OCI-LY7 (cell line): ENCODE measurements around the gene ZNF667. TPM values are rescaled to one million over a fixed set of nuclear protein-coding genes. Genes with fewer than 3 reads are reported as not detected.

Experiments used
- BruUV-seq: library from RNA; stranded (reverse); fragments of 400-500 nt; replicated peaks from 2 replicates; lab custom pipeline; 2021; lab: Mats Ljungman, UMichigan
- CTCF ChIA-PET: fragments of 300-600 bp; sonication (Branson Sonifier 250); formaldehyde crosslinking; loops from one replicate; lab custom pipeline; 2022; ENCODE audit warnings: antibody characterized with exemption; ENCODE audit not compliant: unreplicated experiment; lab: Charles Lee
- POLR2A ChIA-PET: fragments of 300-600 bp; sonication (Branson Sonifier 250); formaldehyde crosslinking; loops from one replicate; lab custom pipeline; 2022; ENCODE audit warnings: antibody characterized with exemption; lab: Charles Lee
- DNase-seq: peaks from one replicate; pipeline ENCODE4 v3.0.0-alpha.2; 2015; ENCODE audit warnings: low spot score
- H2AFZ ChIP-seq: fragments of 200-600 bp; sonication (generic), shearing (Covaris generic); 2 replicates; pipeline ENCODE4 v1.6.1; 2014; ENCODE audit warnings: mild to moderate bottlenecking, antibody characterized with exemption, low read length, moderate library complexity
- H3K27ac ChIP-seq: fragments of 200-600 bp; sonication (generic); 2 replicates; pipeline ENCODE4 v1.5.1; 2014; ENCODE audit warnings: mixed run types, low read depth, mild to moderate bottlenecking, moderate library complexity, low read length, inconsistent platforms; ENCODE audit not compliant: poor library complexity, severe bottlenecking
- H3K36me3 ChIP-seq: fragments of 200-600 bp; sonication (generic); 2 replicates; pipeline ENCODE4 v1.6.1; 2014; ENCODE audit warnings: mild to moderate bottlenecking, antibody characterized with exemption, low read length, moderate library complexity, mixed read lengths; ENCODE audit not compliant: insufficient read depth
- H3K4me1 ChIP-seq: fragments of 200-600 bp; sonication (generic); 2 replicates; pipeline ENCODE4 v1.5.1; 2014; ENCODE audit warnings: mild to moderate bottlenecking, low read length; ENCODE audit not compliant: insufficient read depth, poor library complexity, severe bottlenecking
- H3K4me2 ChIP-seq: fragments of 200-600 bp; sonication (generic); 2 replicates; pipeline ENCODE4 v1.6.1; 2014; ENCODE audit warnings: mild to moderate bottlenecking, low read length
- H3K4me3 ChIP-seq: fragments of 200-600 bp; sonication (generic); 2 replicates; pipeline ENCODE4 v1.5.1; 2014; ENCODE audit warnings: mild to moderate bottlenecking, low read depth, low read length; ENCODE audit not compliant: poor library complexity, severe bottlenecking
- H3K79me2 ChIP-seq: fragments of 200-600 bp; sonication (generic); 2 replicates; pipeline ENCODE4 v1.6.1; 2016; ENCODE audit warnings: low read depth, mild to moderate bottlenecking, low read length, moderate library complexity, mixed read lengths; ENCODE audit not compliant: insufficient read depth
- H3K9me2 ChIP-seq: fragments of 200-600 bp; sonication (generic); 2 replicates; pipeline ENCODE4 v1.6.1; 2016; ENCODE audit warnings: mild to moderate bottlenecking, low read length, mixed read lengths; ENCODE audit not compliant: insufficient read depth
- H3K9me3 ChIP-seq: fragments of 200-600 bp; sonication (generic); 2 replicates; pipeline ENCODE4 v1.6.1; 2014; ENCODE audit warnings: mild to moderate bottlenecking, mixed run types, low read length, mixed read lengths
- H4K20me1 ChIP-seq: fragments of 200-600 bp; sonication (generic); 2 replicates; pipeline ENCODE4 v1.6.1; 2014; ENCODE audit warnings: mild to moderate bottlenecking, antibody characterized with exemption, low read length, moderate library complexity, mixed read lengths; ENCODE audit not compliant: insufficient read depth
- EZH2phosphoT487 ChIP-seq: fragments of 200-600 bp; sonication (generic); IDR thresholded peaks from 2 replicates; pipeline ENCODE4 v1.6.1; 2018; ENCODE audit warnings: low read depth, borderline replicate concordance, mild to moderate bottlenecking, mixed run types, antibody characterized with exemption, low read length, moderate library complexity, mixed read lengths
- intact Hi-C: fragments of 100-400 bp; cut with micrococcal nuclease; formaldehyde crosslinking; loops from one replicate; pipeline ENCODE4 v1.10.0; 2022; ENCODE audit not compliant: unreplicated experiment
- total RNA-seq, 2 experiments: library from RNA; depleted of rRNA in 1 of 2; stranded (reverse); fragments of >200 nt in 1 of 2; shearing (Covaris generic) in 1 of 2; gene quantifications; 2 replicates each; pipeline ENCODE4 v1.2.3, GENCODE V29; 2014 to 2022
- TF ChIP-seq, protein P1 (sequence below): fragments of 200-600 bp; sonication (generic); conservative IDR thresholded peaks from 2 replicates; pipeline ENCODE4 v1.5.1; 2014; ENCODE audit warnings: mild to moderate bottlenecking, antibody characterized with exemption, low read length, moderate library complexity, mixed read lengths

Gene ZNF667
- total RNA-seq, 2 experiments from 2014 or later, result not detected

DNA sequence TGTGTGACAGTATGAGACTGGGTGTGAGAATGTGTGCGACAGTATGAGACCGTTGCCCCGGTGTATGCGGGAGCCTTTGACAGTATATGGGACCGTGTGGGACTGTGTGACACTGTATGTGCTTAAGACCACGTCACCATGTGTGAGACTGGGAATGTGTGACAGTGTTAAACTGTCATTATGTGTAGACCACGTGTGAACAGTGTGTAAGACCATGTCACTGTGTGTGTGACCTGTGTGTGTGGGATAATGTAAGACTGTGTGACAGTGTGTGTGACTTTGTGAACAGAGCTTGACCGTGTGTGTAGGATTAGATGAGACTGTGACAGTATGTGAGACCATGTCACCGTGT lies 72.5 kb downstream of the ZNF667 start:
- peak overlapping the region; percentile 79; the same call in 1 of the 2 replicates for H2AFZ ChIP-seq
- peak overlapping the region; percentile 56; the same call in 1 of the 2 replicates for H3K4me2 ChIP-seq
- intact Hi-C loops, result no loop called here
- TF ChIP-seq, protein P1, sequence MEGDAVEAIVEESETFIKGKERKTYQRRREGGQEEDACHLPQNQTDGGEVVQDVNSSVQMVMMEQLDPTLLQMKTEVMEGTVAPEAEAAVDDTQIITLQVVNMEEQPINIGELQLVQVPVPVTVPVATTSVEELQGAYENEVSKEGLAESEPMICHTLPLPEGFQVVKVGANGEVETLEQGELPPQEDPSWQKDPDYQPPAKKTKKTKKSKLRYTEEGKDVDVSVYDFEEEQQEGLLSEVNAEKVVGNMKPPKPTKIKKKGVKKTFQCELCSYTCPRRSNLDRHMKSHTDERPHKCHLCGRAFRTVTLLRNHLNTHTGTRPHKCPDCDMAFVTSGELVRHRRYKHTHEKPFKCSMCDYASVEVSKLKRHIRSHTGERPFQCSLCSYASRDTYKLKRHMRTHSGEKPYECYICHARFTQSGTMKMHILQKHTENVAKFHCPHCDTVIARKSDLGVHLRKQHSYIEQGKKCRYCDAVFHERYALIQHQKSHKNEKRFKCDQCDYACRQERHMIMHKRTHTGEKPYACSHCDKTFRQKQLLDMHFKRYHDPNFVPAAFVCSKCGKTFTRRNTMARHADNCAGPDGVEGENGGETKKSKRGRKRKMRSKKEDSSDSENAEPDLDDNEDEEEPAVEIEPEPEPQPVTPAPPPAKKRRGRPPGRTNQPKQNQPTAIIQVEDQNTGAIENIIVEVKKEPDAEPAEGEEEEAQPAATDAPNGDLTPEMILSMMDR, result no peak
- TF ChIP-seq EZH2phosphoT487, result no peak
- peak overlapping the region; percentile 67 for H3K4me3 ChIP-seq
- no TSS peak for BruUV-seq
- no peaks in the 10 kb centered on the region; the same call in 1 of the 2 replicates for H3K9me3 ChIP-seq
- no peaks in the 10 kb centered on the region for H3K79me2 ChIP-seq
- no peaks in the 10 kb centered on the region for H3K36me3 ChIP-seq
- H3K27ac ChIP-seq, result no peak overlapping the region
- H3K4me1 ChIP-seq, result no peaks in the 10 kb centered on the region
- H3K9me2 ChIP-seq, result no peaks in the 10 kb centered on the region
- ChIA-PET POLR2A (no interaction called here), CTCF (no interaction called here)
- no peaks in the 10 kb centered on the region for H4K20me1 ChIP-seq
- DNase-seq, result no peak

DNA sequence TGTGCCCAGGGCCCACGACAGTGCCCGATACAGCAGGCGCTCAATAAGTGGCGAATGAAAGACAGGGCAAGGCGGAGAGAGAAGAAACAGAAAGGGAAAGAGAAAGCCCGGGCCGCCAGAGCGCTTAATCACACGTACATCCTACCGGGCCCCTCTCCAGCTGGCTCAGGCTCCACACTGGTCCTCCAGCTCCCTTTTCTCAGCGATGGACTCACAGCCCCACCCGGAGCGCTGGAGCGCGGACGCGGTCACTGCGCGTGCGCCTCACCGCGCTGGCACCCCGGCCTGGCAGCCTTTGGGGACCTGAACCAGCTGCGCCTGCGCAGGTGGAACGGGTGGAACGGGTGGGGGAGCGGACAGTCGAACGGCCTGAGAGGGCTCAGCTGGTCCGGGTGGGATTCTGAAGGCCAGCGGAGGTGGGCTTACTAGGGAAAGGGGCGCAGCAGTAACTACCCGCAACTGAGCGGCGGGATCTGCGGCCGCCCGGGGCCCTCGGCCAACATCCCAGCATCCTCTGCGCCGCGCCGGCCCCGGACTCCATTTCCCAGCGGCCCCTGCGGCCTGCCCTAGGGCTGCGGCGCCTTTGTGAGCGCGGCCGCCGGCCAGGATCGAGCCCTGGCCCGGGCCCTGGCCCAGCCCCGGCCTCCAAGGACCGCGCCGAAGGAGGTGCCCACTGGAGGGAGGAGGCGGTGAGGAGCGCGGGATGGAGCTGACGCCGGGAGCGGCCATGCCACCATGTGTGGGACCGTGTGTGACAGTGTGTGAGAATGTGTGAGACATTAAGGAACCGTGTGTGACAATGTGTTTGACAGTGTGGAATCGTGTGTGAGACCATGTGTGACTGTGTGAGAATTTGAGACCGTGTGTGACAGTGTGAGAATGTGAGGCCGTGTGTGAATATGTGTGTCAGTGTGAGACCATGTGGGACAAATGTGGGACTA lies 73.1 kb downstream of the ZNF667 start, which contains the start of gene ZNF583:
ZNF583 (plus strand) TSS at position 569 of the 941 bp plus-strand sequence. CDS start 2,783 bp downstream, outside the sequence.
- CTCF ChIA-PET, result no interaction called here
- DNase-seq, result peak; percentile 39
- POLR2A ChIA-PET, result interaction anchor here (0.6 kb wide), 2 partner anchors 20 to 962 kb away, joined by 3 to 5 read pairs; no protein-coding TSS in a partner anchor
- intact Hi-C loops, result no loop called here
- no TSS peak for BruUV-seq
- no peaks in the 10 kb centered on the region; the same call in 1 of the 2 replicates for H3K9me3 ChIP-seq
- peak within 1 kb of the TSS; percentile 56 for H3K4me2 ChIP-seq
- H3K79me2 ChIP-seq, result no peaks in the 10 kb centered on the region
- H2AFZ ChIP-seq, result peak within 1 kb of the TSS; percentile 79; the same call in 1 of the 2 replicates
- no peaks in the 10 kb centered on the region for H3K36me3 ChIP-seq
- peak within 1 kb of the TSS; percentile 67 for H3K4me3 ChIP-seq
- H3K27ac ChIP-seq, result no peak within 1 kb of the TSS
- TF ChIP-seq, protein P1, result no peak
- no peak for TF ChIP-seq EZH2phosphoT487
- H4K20me1 ChIP-seq, result no peaks in the 10 kb centered on the region
- H3K4me1 ChIP-seq, result no peaks in the 10 kb centered on the region
- H3K9me2 ChIP-seq, result no peaks in the 10 kb centered on the region
